Amniotic stem cell (primary cell): ENCODE results near the gene RNF13.
"Not testable (repeated sequence)": the region's sequence is repeated elsewhere in the genome, so short reads cannot be mapped to it uniquely, and the experiment has no call there.

Experiments used
- DNase-seq: peaks from one replicate; lab custom pipeline; 2025; lab: John Stamatoyannopoulos, UW

RNF13 gene

GRCh38 chr3:149843502-149843901 lies 30.5 kb downstream of the RNF13 start:
- DNase-seq: no peak

- DNase-seq: no peak
Observed at GRCh38 chr3:149844091-149844490, 31.1 kb downstream of the RNF13 start.

GRCh38 chr3:149845570-149846244 lies 32.7 kb downstream of the RNF13 start:
- DNase-seq: no peak

GRCh38 chr3:149848238-149848637 lies 35.2 kb downstream of the RNF13 start:
- no peak for DNase-seq

- no peak for DNase-seq
Observed at GRCh38 chr3:149848688-149849087, 35.7 kb downstream of the RNF13 start.

- no peak for DNase-seq
Observed at GRCh38 chr3:149850787-149851584, 38.0 kb downstream of the RNF13 start.

- no peak for DNase-seq
Observed at GRCh38 chr3:149858911-149859310, 45.9 kb downstream of the RNF13 start.

- no peak for DNase-seq
Observed at GRCh38 chr3:149860881-149861280, 47.9 kb downstream of the RNF13 start.

GRCh38 chr3:149867563-149867962 lies 54.5 kb downstream of the RNF13 start:
- no peak for DNase-seq

GRCh38 chr3:149871855-149872254 lies 58.8 kb downstream of the RNF13 start:
- no peak for DNase-seq

GRCh38 chr3:149872589-149872988 lies 59.6 kb downstream of the RNF13 start:
- no peak for DNase-seq

- DNase-seq: no peak
Observed at GRCh38 chr3:149877668-149878067, 64.7 kb downstream of the RNF13 start.

GRCh38 chr3:149879872-149880271 lies 66.9 kb downstream of the RNF13 start:
- DNase-seq: peak; percentile 15

GRCh38 chr3:149881879-149882278 lies 68.9 kb downstream of the RNF13 start:
- no peak for DNase-seq

GRCh38 chr3:149883134-149883533 lies 70.1 kb downstream of the RNF13 start:
- DNase-seq: no peak

GRCh38 chr3:149883860-149884259 lies 70.8 kb downstream of the RNF13 start:
- DNase-seq: not testable (repeated sequence)

- not testable (repeated sequence) for DNase-seq
Observed at GRCh38 chr3:149884848-149885247, 71.8 kb downstream of the RNF13 start.

GRCh38 chr3:149886957-149887356 lies 73.9 kb downstream of the RNF13 start:
- DNase-seq: no peak

GRCh38 chr3:149891621-149892020 lies 78.6 kb downstream of the RNF13 start:
- no peak for DNase-seq

GRCh38 chr3:149892371-149892770 lies 79.4 kb downstream of the RNF13 start:
- DNase-seq: no peak

GRCh38 chr3:149894205-149894604 lies 81.2 kb downstream of the RNF13 start:
- no peak for DNase-seq

- no peak for DNase-seq
Observed at GRCh38 chr3:149895339-149895738, 82.3 kb downstream of the RNF13 start.

GRCh38 chr3:149895769-149896168 lies 82.8 kb downstream of the RNF13 start:
- no peak for DNase-seq

- peak; percentile 54 for DNase-seq
Observed at GRCh38 chr3:149898771-149899170, 85.8 kb downstream of the RNF13 start.
